HepG2 (cell line): ENCODE results near the gene ZP2. TPM values are rescaled to one million over a fixed set of nuclear protein-coding genes. Genes with fewer than 3 reads are reported as not detected.
A peak's percentile ranks its signal among the peaks of the same experiment; 100 is the strongest.

Source experiments
- AKAP8 ChIP-seq: sonication (generic); formaldehyde crosslinking; IDR thresholded peaks from 2 replicates; pipeline ENCODE4 v1.5.1; 2020; ENCODE audit warnings: mild to moderate bottlenecking, missing genetic modification reagents
- BCL6 ChIP-seq: IDR thresholded peaks from 2 replicates; pipeline ENCODE4 v1.6.1; 2016; ENCODE audit warnings: missing genetic modification reagents, missing compliant biosample characterization
- CEBPG ChIP-seq: IDR thresholded peaks from 2 replicates; pipeline ENCODE4 v1.6.1; 2016
- CENPT ChIP-seq: sonication (generic); formaldehyde crosslinking; IDR thresholded peaks from 2 replicates; pipeline ENCODE4 v1.8.0; 2022; ENCODE audit warnings: low read depth, mild to moderate bottlenecking, moderate library complexity, missing genetic modification reagents
- CREB1 ChIP-seq, 2 experiments: fragments of 450-650 bp in 1 of 2; IDR thresholded peaks; 2 replicates each; pipeline ENCODE4 v1.6.1; 2016 to 2017; ENCODE audit warnings: control low read depth in 1 of 2, mild to moderate bottlenecking in 1 of 2, missing compliant biosample characterization in 1 of 2, missing genetic modification characterization in 1 of 2
- DNMT1 ChIP-seq: sonication (generic); formaldehyde crosslinking; IDR thresholded peaks from 2 replicates; pipeline ENCODE4 v1.5.1; 2020; ENCODE audit warnings: mild to moderate bottlenecking, missing genetic modification reagents
- HMG20A ChIP-seq: IDR thresholded peaks from 2 replicates; pipeline ENCODE4 v1.6.1; 2016; ENCODE audit warnings: borderline replicate concordance
- KLF12 ChIP-seq: sonication (generic); formaldehyde crosslinking; IDR thresholded peaks from 2 replicates; pipeline ENCODE4 v1.4.0; 2020; ENCODE audit warnings: missing genetic modification reagents, borderline replicate concordance
- RFX5 ChIP-seq: IDR thresholded peaks from 2 replicates; pipeline ENCODE4 v1.6.1; 2011; ENCODE audit warnings: low read depth, low read length, improper control_type of control experiment
- SP5 ChIP-seq: IDR thresholded peaks from 2 replicates; pipeline ENCODE4 v1.6.1; 2016; ENCODE audit warnings: low read depth, borderline replicate concordance
- ZNF24 ChIP-seq: fragments of 450-650 bp; IDR thresholded peaks from 2 replicates; pipeline ENCODE4 v1.6.1; 2017; ENCODE audit warnings: antibody characterized with exemption, mild to moderate bottlenecking
- ZNF383 ChIP-seq: sonication (generic); formaldehyde crosslinking; IDR thresholded peaks from 2 replicates; pipeline ENCODE4 v1.4.0; 2020; ENCODE audit warnings: missing genetic modification reagents, mild to moderate bottlenecking, borderline replicate concordance
- ZNF549 ChIP-seq: sonication (generic); formaldehyde crosslinking; IDR thresholded peaks from 2 replicates; pipeline ENCODE4 v1.5.0; 2020; ENCODE audit warnings: missing genetic modification reagents
- ZNF567 ChIP-seq: sonication (generic); formaldehyde crosslinking; IDR thresholded peaks from 2 replicates; pipeline ENCODE4 v1.8.1; 2023; ENCODE audit warnings: mild to moderate bottlenecking, missing genetic modification reagents, borderline replicate concordance
- ZNF569 ChIP-seq: sonication (generic); formaldehyde crosslinking; IDR thresholded peaks from 2 replicates; pipeline ENCODE4 v1.5.0; 2020; ENCODE audit warnings: mild to moderate bottlenecking, missing genetic modification reagents, moderate library complexity, borderline replicate concordance
- ZNF577 ChIP-seq: sonication (generic); formaldehyde crosslinking; IDR thresholded peaks from 2 replicates; pipeline ENCODE4 v1.4.0; 2020; ENCODE audit warnings: mild to moderate bottlenecking, low read depth, missing genetic modification reagents, borderline replicate concordance
- ZNF598 ChIP-seq: sonication (generic); formaldehyde crosslinking; IDR thresholded peaks from 2 replicates; pipeline ENCODE4 v1.5.1; 2020; ENCODE audit warnings: mild to moderate bottlenecking, missing genetic modification reagents, borderline replicate concordance
- ZNF75D ChIP-seq: sonication (generic); formaldehyde crosslinking; IDR thresholded peaks from 2 replicates; pipeline ENCODE4 v1.8.1; 2023; ENCODE audit warnings: missing genetic modification reagents, mild to moderate bottlenecking, borderline replicate concordance
- ZNF766 ChIP-seq: sonication (generic); formaldehyde crosslinking; IDR thresholded peaks from 2 replicates; pipeline ENCODE4 v1.5.0; 2020; ENCODE audit warnings: missing genetic modification reagents, borderline replicate concordance
- polyA plus RNA-seq, 8 experiments: library from polyadenylated mRNA; depleted of rRNA in 3 of 8; stranded (reverse) in 7 of 8; unstranded in 1 of 8; fragments of >200 nt; fragmentation: Illumina TruSeq in 4 of 8; extraction: Trizol in 4 of 8; gene quantifications; 2 replicates each; pipeline versions ENCODE4 v1.2.1 to v1.2.3, GENCODE V29; 2011 to 2016; ENCODE audit warnings: low read depth in 4 of 8, missing spikeins in 1 of 8, mixed read lengths in 1 of 8; ENCODE audit not compliant: insufficient read depth in 1 of 8
- total RNA-seq, 5 experiments: library from RNA; depleted of rRNA; stranded (reverse); fragments of >200 nt; fragmentation: Illumina TruSeq; extraction: Trizol; gene quantifications; 2 replicates each; pipeline ENCODE4 v1.2.3, GENCODE V29; 2016; ENCODE audit warnings: low read depth in 1 of 5
- TF ChIP-seq, protein P1 (sequence below): sonication (generic); formaldehyde crosslinking; IDR thresholded peaks from 2 replicates; pipeline ENCODE4 v1.5.0; 2020; ENCODE audit warnings: missing genetic modification reagents
- TF ChIP-seq, protein P2 (sequence below), 2 experiments: sonication (generic) in 1 of 2; formaldehyde crosslinking in 1 of 2; IDR thresholded peaks; 2 replicates each; pipeline versions ENCODE4 v1.4.0 to v1.6.1; 2018 to 2020; ENCODE audit warnings: missing genetic modification reagents in 2 of 2, borderline replicate concordance in 1 of 2, low read depth in 1 of 2, mild to moderate bottlenecking in 1 of 2, missing biosample characterization in 1 of 2
- TF ChIP-seq, protein P3 (sequence below): sonication (generic); formaldehyde crosslinking; IDR thresholded peaks from 2 replicates; pipeline ENCODE4 v1.4.0; 2020; ENCODE audit warnings: missing genetic modification reagents, low read depth, mild to moderate bottlenecking, borderline replicate concordance
- TF ChIP-seq, protein P4 (sequence below): sonication (generic); formaldehyde crosslinking; IDR thresholded peaks from 2 replicates; pipeline ENCODE4 v1.4.0; 2020; ENCODE audit warnings: mild to moderate bottlenecking, missing genetic modification reagents
- TF ChIP-seq, protein P5 (sequence below): sonication (generic); formaldehyde crosslinking; IDR thresholded peaks from 2 replicates; pipeline ENCODE4 v1.4.0; 2020; ENCODE audit warnings: low read depth, mild to moderate bottlenecking, missing genetic modification reagents

The ZP2 gene
- total and polyA plus RNA-seq, 2 of the 13 experiments (the other 11 are each of a cell fraction or from before 2014, with no cell fraction given), result not detected

DNA sequence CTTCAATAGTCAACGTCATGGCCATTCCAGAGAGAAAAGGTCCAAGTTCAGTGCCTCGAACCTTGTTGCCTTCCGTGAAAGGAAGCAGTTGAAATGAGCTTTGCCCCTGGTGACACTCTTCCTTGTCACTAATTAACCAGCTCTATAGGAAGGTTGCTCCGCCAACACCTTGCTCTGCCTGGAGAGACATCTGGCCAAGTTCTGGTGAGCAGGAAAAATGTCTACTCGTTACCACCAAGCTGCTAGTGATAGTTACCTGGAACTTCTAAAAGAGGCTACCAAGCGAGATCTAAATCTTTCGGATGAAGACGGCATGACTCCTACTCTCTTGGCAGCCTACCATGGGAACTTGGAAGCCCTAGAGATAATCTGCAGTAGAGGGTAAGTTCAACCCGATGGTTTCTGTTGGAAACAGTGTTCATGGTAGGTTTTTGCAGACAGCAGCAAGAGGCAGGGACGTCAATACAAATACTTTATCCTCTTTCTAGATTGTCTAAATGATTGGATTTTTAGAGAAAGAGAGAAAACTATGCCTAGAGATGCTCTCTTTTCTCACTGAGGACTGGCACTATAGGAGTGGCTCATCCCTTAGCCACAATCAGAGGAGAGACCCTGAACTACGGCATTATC is 22.3 kb upstream of the ZP2 start, which contains the start of gene ANKS4B (continued):
- TF ChIP-seq ZNF75D (CRISPR knock-in tag), result no peak
- TF ChIP-seq ZNF549, result no peak
- no peak for TF ChIP-seq ZNF24
- TF ChIP-seq ZNF567 (CRISPR knock-in tag), result no peak
- TF ChIP-seq HMG20A (CRISPR knock-in tag), result peak; percentile 93; the same call in 1 of the 2 replicates
- TF ChIP-seq, protein P1, sequence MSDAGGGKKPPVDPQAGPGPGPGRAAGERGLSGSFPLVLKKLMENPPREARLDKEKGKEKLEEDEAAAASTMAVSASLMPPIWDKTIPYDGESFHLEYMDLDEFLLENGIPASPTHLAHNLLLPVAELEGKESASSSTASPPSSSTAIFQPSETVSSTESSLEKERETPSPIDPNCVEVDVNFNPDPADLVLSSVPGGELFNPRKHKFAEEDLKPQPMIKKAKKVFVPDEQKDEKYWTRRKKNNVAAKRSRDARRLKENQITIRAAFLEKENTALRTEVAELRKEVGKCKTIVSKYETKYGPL (CRISPR knock-in tag), result no peak
- peak; percentile 95; the same call in 1 of the 2 replicates for TF ChIP-seq ZNF766 (CRISPR knock-in tag)
- TF ChIP-seq SP5, result peak; percentile 72
- TF ChIP-seq, protein P2, sequence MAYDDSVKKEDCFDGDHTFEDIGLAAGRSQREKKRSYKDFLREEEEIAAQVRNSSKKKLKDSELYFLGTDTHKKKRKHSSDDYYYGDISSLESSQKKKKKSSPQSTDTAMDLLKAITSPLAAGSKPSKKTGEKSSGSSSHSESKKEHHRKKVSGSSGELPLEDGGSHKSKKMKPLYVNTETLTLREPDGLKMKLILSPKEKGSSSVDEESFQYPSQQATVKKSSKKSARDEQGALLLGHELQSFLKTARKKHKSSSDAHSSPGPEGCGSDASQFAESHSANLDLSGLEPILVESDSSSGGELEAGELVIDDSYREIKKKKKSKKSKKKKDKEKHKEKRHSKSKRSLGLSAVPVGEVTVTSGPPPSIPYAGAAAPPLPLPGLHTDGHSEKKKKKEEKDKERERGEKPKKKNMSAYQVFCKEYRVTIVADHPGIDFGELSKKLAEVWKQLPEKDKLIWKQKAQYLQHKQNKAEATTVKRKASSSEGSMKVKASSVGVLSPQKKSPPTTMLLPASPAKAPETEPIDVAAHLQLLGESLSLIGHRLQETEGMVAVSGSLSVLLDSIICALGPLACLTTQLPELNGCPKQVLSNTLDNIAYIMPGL (CRISPR knock-in tag; IDR thresholded peaks at IDR 0.05; ENCODE audit: borderline replicate concordance in 1 of 2, low read depth in 1 of 2), result peak; percentile 66 to 79
- TF ChIP-seq, protein P3, sequence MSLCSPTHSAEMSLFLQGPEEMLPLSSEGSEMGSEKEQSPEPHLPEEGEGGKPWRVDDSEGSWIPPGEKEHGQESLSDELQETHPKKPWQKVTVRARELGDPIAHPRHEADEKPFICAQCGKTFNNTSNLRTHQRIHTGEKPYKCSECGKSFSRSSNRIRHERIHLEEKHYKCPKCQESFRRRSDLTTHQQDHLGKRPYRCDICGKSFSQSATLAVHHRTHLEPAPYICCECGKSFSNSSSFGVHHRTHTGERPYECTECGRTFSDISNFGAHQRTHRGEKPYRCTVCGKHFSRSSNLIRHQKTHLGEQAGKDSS, result peak; percentile 89; the same call in 1 of the 2 replicates
- TF ChIP-seq RFX5, result 0 out of 2 replicates have a peak, but pooled peaks have one; percentile 10
- peak; percentile 53; the same call in 1 of the 2 replicates for TF ChIP-seq KLF12 (CRISPR knock-in tag)
- peak; percentile 97 for TF ChIP-seq BCL6 (CRISPR knock-in tag)
- TF ChIP-seq CEBPG (CRISPR knock-in tag), result peak; percentile 73
- TF ChIP-seq, protein P4, sequence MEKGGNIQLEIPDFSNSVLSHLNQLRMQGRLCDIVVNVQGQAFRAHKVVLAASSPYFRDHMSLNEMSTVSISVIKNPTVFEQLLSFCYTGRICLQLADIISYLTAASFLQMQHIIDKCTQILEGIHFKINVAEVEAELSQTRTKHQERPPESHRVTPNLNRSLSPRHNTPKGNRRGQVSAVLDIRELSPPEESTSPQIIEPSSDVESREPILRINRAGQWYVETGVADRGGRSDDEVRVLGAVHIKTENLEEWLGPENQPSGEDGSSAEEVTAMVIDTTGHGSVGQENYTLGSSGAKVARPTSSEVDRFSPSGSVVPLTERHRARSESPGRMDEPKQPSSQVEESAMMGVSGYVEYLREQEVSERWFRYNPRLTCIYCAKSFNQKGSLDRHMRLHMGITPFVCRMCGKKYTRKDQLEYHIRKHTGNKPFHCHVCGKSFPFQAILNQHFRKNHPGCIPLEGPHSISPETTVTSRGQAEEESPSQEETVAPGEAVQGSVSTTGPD (CRISPR knock-in tag), result peak; percentile 94
- peak; percentile 86 for TF ChIP-seq CREB1 (IDR thresholded peaks at IDR 0.05)
- peak; percentile 86 for TF ChIP-seq CREB1 (CRISPR knock-in tag; IDR thresholded peaks at IDR 0.05)
- TF ChIP-seq ZNF569, result no peak
- no peak for TF ChIP-seq ZNF577 (CRISPR knock-in tag)
- peak; percentile 70; the same call in 1 of the 2 replicates for TF ChIP-seq AKAP8 (CRISPR knock-in tag)
- TF ChIP-seq ZNF383 (CRISPR knock-in tag), result peak; percentile 38; the same call in 1 of the 2 replicates
- no peak for TF ChIP-seq ZNF598
- no peak for TF ChIP-seq CENPT (CRISPR knock-in tag)
- TF ChIP-seq DNMT1 (CRISPR knock-in tag), result no peak
- TF ChIP-seq, protein P5, sequence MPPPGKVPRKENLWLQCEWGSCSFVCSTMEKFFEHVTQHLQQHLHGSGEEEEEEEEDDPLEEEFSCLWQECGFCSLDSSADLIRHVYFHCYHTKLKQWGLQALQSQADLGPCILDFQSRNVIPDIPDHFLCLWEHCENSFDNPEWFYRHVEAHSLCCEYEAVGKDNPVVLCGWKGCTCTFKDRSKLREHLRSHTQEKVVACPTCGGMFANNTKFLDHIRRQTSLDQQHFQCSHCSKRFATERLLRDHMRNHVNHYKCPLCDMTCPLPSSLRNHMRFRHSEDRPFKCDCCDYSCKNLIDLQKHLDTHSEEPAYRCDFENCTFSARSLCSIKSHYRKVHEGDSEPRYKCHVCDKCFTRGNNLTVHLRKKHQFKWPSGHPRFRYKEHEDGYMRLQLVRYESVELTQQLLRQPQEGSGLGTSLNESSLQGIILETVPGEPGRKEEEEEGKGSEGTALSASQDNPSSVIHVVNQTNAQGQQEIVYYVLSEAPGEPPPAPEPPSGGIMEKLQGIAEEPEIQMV (CRISPR knock-in tag), result peak; percentile 82; the same call in 1 of the 2 replicates
